GM18868 (cell line): ENCODE data around the gene COLEC11.
"Not testable (repeated sequence)": the region's sequence is repeated elsewhere in the genome, so short reads cannot be mapped to it uniquely, and the experiment has no call there.

Experiments used
- ATAC-seq: cut with Tn5 transposase; IDR thresholded peaks from one replicate; pipeline ENCODE4 v1.9.1; 2021; ENCODE audit warnings: mild to moderate bottlenecking, moderate library complexity; ENCODE audit not compliant: unreplicated experiment

Gene COLEC11

GRCh38 chr2:3604991-3605961, 10.4 kb downstream of the COLEC11 start:
- peak; percentile 56 for ATAC-seq

GRCh38 chr2:3606028-3606369, 11.1 kb downstream of the COLEC11 start:
- no peak for ATAC-seq

GRCh38 chr2:3606370-3607201, 11.7 kb downstream of the COLEC11 start:
- no peak for ATAC-seq

- ATAC-seq = no peak
Measured at GRCh38 chr2:3608373-3609278, 13.7 kb downstream of the COLEC11 start.

GRCh38 chr2:3609279-3609673, 14.4 kb downstream of the COLEC11 start:
- peak; percentile 58 for ATAC-seq

GRCh38 chr2:3610415-3610814, 15.5 kb downstream of the COLEC11 start:
- ATAC-seq = no peak

GRCh38 chr2:3610881-3611505, 16.1 kb downstream of the COLEC11 start:
- no peak for ATAC-seq

- ATAC-seq = no peak
Measured at GRCh38 chr2:3611589-3611988, 16.7 kb downstream of the COLEC11 start.

GRCh38 chr2:3612639-3613523, 18.0 kb downstream of the COLEC11 start:
- no peak for ATAC-seq

GRCh38 chr2:3613524-3613905, 18.6 kb downstream of the COLEC11 start:
- ATAC-seq = no peak

GRCh38 chr2:3614743-3615142, 19.8 kb downstream of the COLEC11 start:
- not testable (repeated sequence) for ATAC-seq

- not testable (repeated sequence) for ATAC-seq
Measured at GRCh38 chr2:3615541-3616200, 20.8 kb downstream of the COLEC11 start.

GRCh38 chr2:3616435-3617197, 21.7 kb downstream of the COLEC11 start:
- not testable (repeated sequence) for ATAC-seq

GRCh38 chr2:3617198-3617890, 22.4 kb downstream of the COLEC11 start:
- no peak for ATAC-seq

- ATAC-seq = no peak
Measured at GRCh38 chr2:3618367-3618766, 23.5 kb downstream of the COLEC11 start.

- ATAC-seq = no peak
Measured at GRCh38 chr2:3619033-3619432, 24.1 kb downstream of the COLEC11 start.

- ATAC-seq = not testable (repeated sequence)
Measured at GRCh38 chr2:3619661-3620060, 24.7 kb downstream of the COLEC11 start.
